GM19099 (cell line): ENCODE measurements around the gene NPAS3.

ENCODE experiments used
- POLR2A ChIP-seq: IDR thresholded peaks from 3 replicates; pipeline ENCODE4 v1.6.1; 2011; ENCODE audit warnings: low read depth; ENCODE audit not compliant: insufficient read length; ENCODE audit errors: extremely low read depth

NPAS3 gene

GRCh38 chr14:33837943-33838683, 899.4 kb downstream of the NPAS3 start:
- TF ChIP-seq POLR2A, result no peak

GRCh38 chr14:33839193-33840076, 900.8 kb downstream of the NPAS3 start:
- no peak for TF ChIP-seq POLR2A

GRCh38 chr14:33840797-33841196, 902.1 kb downstream of the NPAS3 start:
- TF ChIP-seq POLR2A, result no peak

GRCh38 chr14:33842299-33842698, 903.6 kb downstream of the NPAS3 start:
- no peak for TF ChIP-seq POLR2A

GRCh38 chr14:33844118-33844517, 905.4 kb downstream of the NPAS3 start:
- no peak for TF ChIP-seq POLR2A

GRCh38 chr14:33846100-33846824, 907.6 kb downstream of the NPAS3 start:
- TF ChIP-seq POLR2A, result no peak

- TF ChIP-seq POLR2A, result no peak
Observed at GRCh38 chr14:33847066-33847465, 908.4 kb downstream of the NPAS3 start.

- no peak for TF ChIP-seq POLR2A
Observed at GRCh38 chr14:33848009-33848408, 909.3 kb downstream of the NPAS3 start.

GRCh38 chr14:33848706-33849454, 910.2 kb downstream of the NPAS3 start:
- no peak for TF ChIP-seq POLR2A

GRCh38 chr14:33849455-33849801, 910.7 kb downstream of the NPAS3 start:
- no peak for TF ChIP-seq POLR2A

- TF ChIP-seq POLR2A, result no peak
Observed at GRCh38 chr14:33850826-33851225, 912.1 kb downstream of the NPAS3 start.

GRCh38 chr14:33851366-33851765, 912.7 kb downstream of the NPAS3 start:
- no peak for TF ChIP-seq POLR2A

GRCh38 chr14:33851931-33852330, 913.3 kb downstream of the NPAS3 start:
- TF ChIP-seq POLR2A, result no peak
